Stimulated activated naive CD8-positive, alpha-beta T cell treated with anti-CD3 and anti-CD28 coated beads, Interleukin-15, Interleukin-2, amounts not matched to agents 100 ng/mL and 50 ng/mL, for 24 hours (primary cell): ENCODE measurements around the gene SUGCT.

Source experiments
- H3K27ac Mint-ChIP-seq: one replicate; pipeline ENCODE4 v1.8.0; 2021; ENCODE audit warnings: mild to moderate bottlenecking, mixed read lengths
- H3K27me3 Mint-ChIP-seq: one replicate; pipeline ENCODE4 v1.8.0; 2021; ENCODE audit warnings: mixed read lengths
- H3K36me3 Mint-ChIP-seq: one replicate; pipeline ENCODE4 v1.8.0; 2021; ENCODE audit warnings: low read depth, mixed read lengths
- H3K4me1 Mint-ChIP-seq: one replicate; pipeline ENCODE4 v1.8.0; 2021; ENCODE audit warnings: low read depth, mixed read lengths
- H3K4me3 Mint-ChIP-seq: one replicate; pipeline ENCODE4 v1.8.0; 2021; ENCODE audit warnings: mild to moderate bottlenecking, mixed read lengths
- H3K9me3 Mint-ChIP-seq: one replicate; pipeline ENCODE4 v1.8.0; 2021; ENCODE audit warnings: mixed read lengths

Gene SUGCT

GRCh38 chr7:40698214-40698920 lies 563.6 kb downstream of the SUGCT start:
- no peak overlapping the region for H3K4me3 Mint-ChIP-seq
- peaks cover 4% of the 10 kb centered on the region for H3K9me3 Mint-ChIP-seq
- peaks cover 3% of the 10 kb centered on the region for H3K27me3 Mint-ChIP-seq

GRCh38 chr7:40698921-40699260 lies 564.1 kb downstream of the SUGCT start:
- H3K4me3 Mint-ChIP-seq = no peak overlapping the region
- peaks cover 4% of the 10 kb centered on the region for H3K9me3 Mint-ChIP-seq
- H3K4me1 Mint-ChIP-seq = peaks cover 34% of the 10 kb centered on the region
- H3K36me3 Mint-ChIP-seq = no peaks in the 10 kb centered on the region
- peaks cover 3% of the 10 kb centered on the region for H3K27me3 Mint-ChIP-seq
- H3K27ac Mint-ChIP-seq = no peak overlapping the region

More at GRCh38 chr7:40698214-40698920, 563.6 kb downstream of the SUGCT start:
- no peaks in the 10 kb centered on the region for H3K36me3 Mint-ChIP-seq
- no peak overlapping the region for H3K27ac Mint-ChIP-seq
- H3K4me1 Mint-ChIP-seq = peaks cover 34% of the 10 kb centered on the region

- peak overlapping the region; percentile 55 for H3K4me3 Mint-ChIP-seq
- H3K4me1 Mint-ChIP-seq = peaks cover 34% of the 10 kb centered on the region
- H3K27me3 Mint-ChIP-seq = no peaks in the 10 kb centered on the region
- H3K27ac Mint-ChIP-seq = peak overlapping the region; percentile 81
- H3K9me3 Mint-ChIP-seq = peaks cover 4% of the 10 kb centered on the region
- no peaks in the 10 kb centered on the region for H3K36me3 Mint-ChIP-seq
Measured at GRCh38 chr7:40700653-40701421, 566.0 kb downstream of the SUGCT start.

- Mint-ChIP-seq H3K36me3 (no peaks in the 10 kb centered on the region), H3K27ac (peak overlapping the region; percentile 31), H3K4me1 (peaks cover 34% of the 10 kb centered on the region), H3K27me3 (no peaks in the 10 kb centered on the region), H3K9me3 (peaks cover 4% of the 10 kb centered on the region), H3K4me3 (no peak overlapping the region)
Measured at GRCh38 chr7:40701836-40702551, 567.2 kb downstream of the SUGCT start.

GRCh38 chr7:40704172-40704571 lies 569.4 kb downstream of the SUGCT start:
- H3K4me3 Mint-ChIP-seq = no peak overlapping the region
- H3K9me3 Mint-ChIP-seq = no peaks in the 10 kb centered on the region
- H3K4me1 Mint-ChIP-seq = peaks cover 37% of the 10 kb centered on the region
- no peak overlapping the region for H3K27ac Mint-ChIP-seq
- H3K27me3 Mint-ChIP-seq = peaks cover 4% of the 10 kb centered on the region
- H3K36me3 Mint-ChIP-seq = no peaks in the 10 kb centered on the region

GRCh38 chr7:40706829-40707228 lies 572.0 kb downstream of the SUGCT start:
- H3K36me3 Mint-ChIP-seq = no peaks in the 10 kb centered on the region
- H3K4me3 Mint-ChIP-seq = no peak overlapping the region
- H3K9me3 Mint-ChIP-seq = no peaks in the 10 kb centered on the region
- H3K4me1 Mint-ChIP-seq = peaks cover 23% of the 10 kb centered on the region
- H3K27ac Mint-ChIP-seq = no peak overlapping the region
- H3K27me3 Mint-ChIP-seq = peaks cover 7% of the 10 kb centered on the region

- Mint-ChIP-seq H3K27me3 (peaks cover 7% of the 10 kb centered on the region), H3K4me1 (peaks cover 14% of the 10 kb centered on the region), H3K36me3 (no peaks in the 10 kb centered on the region), H3K27ac (peak overlapping the region; percentile 17), H3K9me3 (no peaks in the 10 kb centered on the region), H3K4me3 (no peak overlapping the region)
Measured at GRCh38 chr7:40709062-40709964, 574.5 kb downstream of the SUGCT start.

- no peak overlapping the region for H3K4me3 Mint-ChIP-seq
- H3K36me3 Mint-ChIP-seq = no peaks in the 10 kb centered on the region
- H3K4me1 Mint-ChIP-seq = peaks cover 14% of the 10 kb centered on the region
- peaks cover 7% of the 10 kb centered on the region for H3K27me3 Mint-ChIP-seq
- H3K27ac Mint-ChIP-seq = no peak overlapping the region
- no peaks in the 10 kb centered on the region for H3K9me3 Mint-ChIP-seq
Measured at GRCh38 chr7:40711706-40712105, 576.9 kb downstream of the SUGCT start.

- Mint-ChIP-seq H3K27ac (no peak overlapping the region), H3K4me3 (no peak overlapping the region), H3K27me3 (peaks cover 3% of the 10 kb centered on the region), H3K36me3 (no peaks in the 10 kb centered on the region), H3K4me1 (peaks cover 5% of the 10 kb centered on the region), H3K9me3 (no peaks in the 10 kb centered on the region)
Measured at GRCh38 chr7:40714363-40715052, 579.7 kb downstream of the SUGCT start.

- Mint-ChIP-seq H3K27me3 (peaks cover 3% of the 10 kb centered on the region), H3K4me3 (no peak overlapping the region), H3K9me3 (no peaks in the 10 kb centered on the region), H3K36me3 (no peaks in the 10 kb centered on the region), H3K4me1 (peaks cover under 1% of the 10 kb centered on the region), H3K27ac (no peak overlapping the region)
Measured at GRCh38 chr7:40715053-40715430, 580.2 kb downstream of the SUGCT start.

- H3K36me3 Mint-ChIP-seq = no peaks in the 10 kb centered on the region
- H3K4me1 Mint-ChIP-seq = no peaks in the 10 kb centered on the region
- H3K9me3 Mint-ChIP-seq = no peaks in the 10 kb centered on the region
- no peak overlapping the region for H3K27ac Mint-ChIP-seq
- no peaks in the 10 kb centered on the region for H3K27me3 Mint-ChIP-seq
- no peak overlapping the region for H3K4me3 Mint-ChIP-seq
Measured at GRCh38 chr7:40716052-40716451, 581.2 kb downstream of the SUGCT start.

GRCh38 chr7:40717242-40717641 lies 582.4 kb downstream of the SUGCT start:
- Mint-ChIP-seq H3K4me3 (no peak overlapping the region), H3K27ac (no peak overlapping the region), H3K36me3 (no peaks in the 10 kb centered on the region), H3K4me1 (no peaks in the 10 kb centered on the region), H3K27me3 (no peaks in the 10 kb centered on the region), H3K9me3 (no peaks in the 10 kb centered on the region)

GRCh38 chr7:40720416-40720815 lies 585.6 kb downstream of the SUGCT start:
- H3K4me1 Mint-ChIP-seq = no peaks in the 10 kb centered on the region
- no peak overlapping the region for H3K4me3 Mint-ChIP-seq
- no peaks in the 10 kb centered on the region for H3K9me3 Mint-ChIP-seq
- no peaks in the 10 kb centered on the region for H3K27me3 Mint-ChIP-seq
- H3K27ac Mint-ChIP-seq = no peak overlapping the region
- no peaks in the 10 kb centered on the region for H3K36me3 Mint-ChIP-seq

GRCh38 chr7:40721342-40721949 lies 586.6 kb downstream of the SUGCT start:
- Mint-ChIP-seq H3K27me3 (no peaks in the 10 kb centered on the region), H3K4me3 (no peak overlapping the region), H3K4me1 (no peaks in the 10 kb centered on the region), H3K36me3 (no peaks in the 10 kb centered on the region), H3K27ac (no peak overlapping the region), H3K9me3 (no peaks in the 10 kb centered on the region)
